Kidney tubule cell (primary cell): ENCODE data around the gene TREML1.
"Not testable (repeated sequence)": the region's sequence is repeated elsewhere in the genome, so short reads cannot be mapped to it uniquely, and the experiment has no call there.

Experiments used
- DNase-seq: peaks from one replicate; pipeline ENCODE4 v3.0.0-alpha.2; 2018; ENCODE audit warnings: low spot score

TREML1 gene

GRCh38 chr6:41153992-41154625 lies at the start of gene TREML1:
Gene TREML1, minus strand, starts transcription at chr6:41154347. Its CDS starts 59 bp downstream, at chr6:41154288.
- no peak for DNase-seq

- DNase-seq: no peak
These were observed 47.6 kb upstream of the TREML1 start for GRCh38 chr6:41201764-41202173.

GRCh38 chr6:41200901-41201763 lies 47.0 kb upstream of the TREML1 start, which contains the start of gene TREML2:
Gene TREML2, minus strand, starts transcription at chr6:41201149. Its CDS starts 141 bp downstream, at chr6:41201008.
- no peak for DNase-seq

GRCh38 chr6:41200296-41200900 lies 46.3 kb upstream of the TREML1 start:
- DNase-seq: peak; percentile 26

- no peak for DNase-seq
These were observed 45.6 kb upstream of the TREML1 start for GRCh38 chr6:41199552-41200246.

GRCh38 chr6:41197234-41197633 lies 43.1 kb upstream of the TREML1 start:
- no peak for DNase-seq

- DNase-seq: no peak
These were observed 40.2 kb upstream of the TREML1 start for GRCh38 chr6:41194386-41194785.

- no peak for DNase-seq
These were observed 39.7 kb upstream of the TREML1 start for GRCh38 chr6:41193884-41194283.

- DNase-seq: no peak
These were observed 39.1 kb upstream of the TREML1 start for GRCh38 chr6:41193171-41193734.

GRCh38 chr6:41191569-41191968 lies 37.4 kb upstream of the TREML1 start:
- DNase-seq: peak; percentile 36

GRCh38 chr6:41190791-41191190 lies 36.6 kb upstream of the TREML1 start:
- DNase-seq: no peak

- no peak for DNase-seq
These were observed 35.8 kb upstream of the TREML1 start for GRCh38 chr6:41189967-41190366.

GRCh38 chr6:41189046-41189445 lies 34.9 kb upstream of the TREML1 start:
- DNase-seq: not testable (repeated sequence)

GRCh38 chr6:41187924-41188886 lies 34.1 kb upstream of the TREML1 start:
- DNase-seq: no peak

- DNase-seq: no peak
These were observed 31.9 kb upstream of the TREML1 start for GRCh38 chr6:41186031-41186562.

GRCh38 chr6:41184761-41185160 lies 30.6 kb upstream of the TREML1 start:
- no peak for DNase-seq

GRCh38 chr6:41182069-41183034 lies 28.2 kb upstream of the TREML1 start:
- peak; percentile 72 for DNase-seq

- peak; percentile 30 for DNase-seq
These were observed 27.4 kb upstream of the TREML1 start for GRCh38 chr6:41181566-41181965.

GRCh38 chr6:41179163-41179562 lies 25.0 kb upstream of the TREML1 start:
- no peak for DNase-seq
